ENCODE data around the gene FLOT1. TPM values are rescaled to one million over a fixed set of nuclear protein-coding genes. Genes with fewer than 3 reads are reported as not detected.

FLOT1 gene
- total and polyA plus RNA-seq, 9 of the 15 experiments (the other 6 are each of a cell fraction or from before 2014, with no cell fraction given) = 11.7 to 149 (median 118) TPM

- no peak for TF ChIP-seq PCBP2 (IDR thresholded peaks at IDR 0.05; ENCODE audit: low read depth, low read length, poor library complexity, severe bottlenecking)
- TF ChIP-seq HEY1 (CRISPR knock-in tag; IDR thresholded peaks at IDR 0.05; ENCODE audit: borderline replicate concordance) = no peak
- 0 out of 2 replicates have a peak, but pooled peaks have one; percentile 19 for TF ChIP-seq MEF2A (IDR thresholded peaks at IDR 0.05; ENCODE audit: control insufficient read depth, low read depth, low read length)
- TF ChIP-seq HOXB6 (CRISPR knock-in tag; IDR thresholded peaks at IDR 0.05; ENCODE audit: borderline replicate concordance) = no peak
- TF ChIP-seq RREB1 (CRISPR knock-in tag; IDR thresholded peaks at IDR 0.05) = no peak
- no peak for TF ChIP-seq GABPA (tag; conservative IDR thresholded peaks at IDR 0.05; ENCODE audit: low read depth)
- TF ChIP-seq NKRF (IDR thresholded peaks at IDR 0.05; ENCODE audit: borderline replicate concordance) = no peak
- 0 out of 2 replicates have a peak, but pooled peaks have one; percentile 45 for TF ChIP-seq NR2C2 (CRISPR knock-in tag; IDR thresholded peaks at IDR 0.05)
- no peak for TF ChIP-seq NR2C2 (tag; IDR thresholded peaks at IDR 0.05)
- TF ChIP-seq C11orf30 (IDR thresholded peaks at IDR 0.05; ENCODE audit: low read depth) = no peak
- TF ChIP-seq TFAM (CRISPR knock-in tag; conservative IDR thresholded peaks at IDR 0.05) = no peak
- TF ChIP-seq MTA2 (IDR thresholded peaks at IDR 0.05; ENCODE audit: low read depth) = peak; percentile 65; the same call in 1 of the 2 replicates
- peak; percentile 94 for TF ChIP-seq TCF3 (CRISPR knock-in tag; IDR thresholded peaks at IDR 0.05)
- no peak for TF ChIP-seq CEBPZ (IDR thresholded peaks at IDR 0.05; ENCODE audit: borderline replicate concordance, low read depth, low read length)
These were observed 24.9 kb upstream of the FLOT1 start (continued) for GRCh38 chr6:30767158-30767943.
